ENCODE data around the gene RAB3A.

RAB3A gene

GRCh38 chr19:18203863-18204393 lies at the start of gene RAB3A:
Gene RAB3A, minus strand, starts transcription at chr19:18204042. Its CDS starts 1,302 bp downstream, at chr19:18202740.
- peak; percentile 100 for DNase-seq

- DNase-seq = no peak
Measured at GRCh38 chr19:18253130-18253529, 49.3 kb upstream of the RAB3A start.

GRCh38 chr19:18252370-18252717 lies 48.5 kb upstream of the RAB3A start:
- DNase-seq = no peak

- peak; percentile 56 for DNase-seq
Measured at GRCh38 chr19:18251587-18252369, 47.9 kb upstream of the RAB3A start.

- DNase-seq = no peak
Measured at GRCh38 chr19:18249834-18250233, 46.0 kb upstream of the RAB3A start.

GRCh38 chr19:18245297-18245696 lies 41.5 kb upstream of the RAB3A start:
- no peak for DNase-seq

GRCh38 chr19:18239303-18239702 lies 35.5 kb upstream of the RAB3A start:
- no peak for DNase-seq

- no peak for DNase-seq
Measured at GRCh38 chr19:18234194-18234593, 30.4 kb upstream of the RAB3A start.

- no peak for DNase-seq
Measured at GRCh38 chr19:18233224-18233825, 29.5 kb upstream of the RAB3A start.

- DNase-seq = peak; percentile 56
Measured at GRCh38 chr19:18232540-18233223, 28.8 kb upstream of the RAB3A start.

- DNase-seq = no peak
Measured at GRCh38 chr19:18231775-18232174, 27.9 kb upstream of the RAB3A start.

GRCh38 chr19:18230941-18231734 lies 27.3 kb upstream of the RAB3A start:
- DNase-seq = no peak

- DNase-seq = no peak
Measured at GRCh38 chr19:18229915-18230314, 26.1 kb upstream of the RAB3A start.

GRCh38 chr19:18229474-18229873 lies 25.6 kb upstream of the RAB3A start:
- DNase-seq = no peak

- DNase-seq = no peak
Measured at GRCh38 chr19:18227781-18228271, 24.0 kb upstream of the RAB3A start.

GRCh38 chr19:18226956-18227780 lies 23.3 kb upstream of the RAB3A start:
- DNase-seq = no peak

GRCh38 chr19:18225702-18226468 lies 22.0 kb upstream of the RAB3A start, which contains the start of gene PDE4C:
Gene PDE4C, minus strand, starts transcription at chr19:18226438. Its CDS starts 23 bp downstream, at chr19:18226415.
- no peak for DNase-seq

GRCh38 chr19:18225355-18225701 lies 21.5 kb upstream of the RAB3A start:
- DNase-seq = no peak

- peak; percentile 98 for DNase-seq
Measured at GRCh38 chr19:18224525-18225354, 20.9 kb upstream of the RAB3A start.
